ENCODE measurements around the gene NOXO1. TPM values are rescaled to one million over a fixed set of nuclear protein-coding genes. Genes with fewer than 3 reads are reported as not detected.
"Not testable (repeated sequence)": the region's sequence is repeated elsewhere in the genome, so short reads cannot be mapped to it uniquely, and the experiment has no call there.

NOXO1 gene
- polyA plus RNA-seq, 1 donor (not counting 4 experiments of a cell fraction or from before 2014, with no cell fraction given) = 0.38 TPM

DNA sequence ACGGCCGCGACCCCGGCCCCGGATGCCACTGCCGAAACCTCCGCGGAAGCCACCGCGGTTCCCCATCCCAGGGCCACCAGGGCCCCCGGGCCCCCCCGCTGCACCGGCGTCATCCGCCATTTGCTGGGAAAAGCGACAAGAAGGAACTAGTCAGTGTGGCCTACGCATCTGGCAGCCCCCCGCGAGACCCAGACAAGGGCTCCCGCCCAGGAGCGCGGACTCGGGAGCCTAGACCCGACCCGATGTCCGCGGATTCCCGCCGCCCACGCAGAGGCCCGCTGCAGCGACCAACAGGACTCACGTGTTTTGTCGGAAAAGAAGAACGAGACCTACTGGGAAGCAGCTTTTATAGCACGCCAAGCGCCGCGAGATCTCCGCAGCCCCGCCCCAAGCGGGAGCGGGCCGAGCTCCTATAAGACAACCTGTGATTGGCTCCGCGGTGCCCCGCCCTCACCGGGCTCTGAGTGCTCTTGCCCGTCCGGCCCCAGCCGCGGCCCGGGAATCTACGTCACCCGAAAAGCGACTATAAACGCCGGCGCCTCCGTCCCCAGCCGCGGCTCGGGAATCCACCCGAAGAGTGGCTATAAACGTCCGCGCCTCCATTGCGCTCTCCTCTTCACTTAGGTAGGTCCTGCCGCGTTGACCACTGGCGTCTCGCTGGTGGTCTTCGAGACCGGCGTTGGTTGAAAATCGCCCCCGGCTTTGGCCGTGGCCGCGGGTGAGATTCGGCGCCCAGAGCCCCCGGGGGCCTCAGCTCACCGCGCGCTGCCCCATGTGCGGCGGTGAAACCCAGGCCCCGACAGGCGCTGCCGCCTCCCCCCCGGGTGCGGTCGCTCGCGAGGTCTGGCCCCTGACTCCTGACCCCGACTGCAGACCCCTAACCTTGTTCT is 16.5 kb downstream of the NOXO1 start, which contains the start of gene RPS2:
TSS of gene RPS2 (minus strand) at position 321 of the 890 bp plus-strand sequence. CDS start at position 120, 201 bp downstream.
- Histone ChIP-seq H3K9ac (ENCODE audit: control insufficient read depth, extremely low read depth, insufficient read depth, low read length) (peak within 1 kb of the TSS; percentile 85), H2AFZ (ENCODE audit: control insufficient read depth, low read length) (peak within 1 kb of the TSS; percentile 36), H4K20me1 (ENCODE audit: control insufficient read depth, extremely low read depth, insufficient read depth, low read length) (peaks cover 28% of the 10 kb centered on the region), H3K27me3 (ENCODE audit: control insufficient read depth, extremely low read depth, insufficient read depth, low read length) (no peaks in the 10 kb centered on the region), H3K4me3 (ENCODE audit: control insufficient read depth in 2 of 3, extremely low read depth in 1 of 3, insufficient read depth in 2 of 3, low read depth in 1 of 3, low read length in 3 of 3) (peak within 1 kb of the TSS; percentile 69 to 85 (median 79)), H3K4me1 (ENCODE audit: control insufficient read depth, extremely low read depth, insufficient read depth, low read length) (peaks cover 34% of the 10 kb centered on the region), H3K27ac (ENCODE audit: control insufficient read depth, insufficient read depth, low read length) (peak within 1 kb of the TSS; percentile 88), H3K79me2 (ENCODE audit: control insufficient read depth, insufficient read depth, low read length) (peaks cover 55% of the 10 kb centered on the region), H3K4me2 (ENCODE audit: control insufficient read depth, extremely low read depth, insufficient read depth, low read depth, low read length) (peak within 1 kb of the TSS; percentile 99), H3K9me3 (ENCODE audit: control insufficient read depth, low read depth, low read length) (no peaks in the 10 kb centered on the region), H3K9me1 (ENCODE audit: control insufficient read depth, extremely low read depth, insufficient read depth, low read length) (peaks cover 3% of the 10 kb centered on the region), H3K36me3 (ENCODE audit: control insufficient read depth in 2 of 2, extremely low read depth in 1 of 2, insufficient read depth in 2 of 2, low read length in 2 of 2) (peaks cover 17 to 31% of the 10 kb centered on the region in 2 experiments)
- no peak for TF ChIP-seq EZH2 (IDR thresholded peaks at IDR 0.05; ENCODE audit: low read length)
- TF ChIP-seq, protein P1, sequence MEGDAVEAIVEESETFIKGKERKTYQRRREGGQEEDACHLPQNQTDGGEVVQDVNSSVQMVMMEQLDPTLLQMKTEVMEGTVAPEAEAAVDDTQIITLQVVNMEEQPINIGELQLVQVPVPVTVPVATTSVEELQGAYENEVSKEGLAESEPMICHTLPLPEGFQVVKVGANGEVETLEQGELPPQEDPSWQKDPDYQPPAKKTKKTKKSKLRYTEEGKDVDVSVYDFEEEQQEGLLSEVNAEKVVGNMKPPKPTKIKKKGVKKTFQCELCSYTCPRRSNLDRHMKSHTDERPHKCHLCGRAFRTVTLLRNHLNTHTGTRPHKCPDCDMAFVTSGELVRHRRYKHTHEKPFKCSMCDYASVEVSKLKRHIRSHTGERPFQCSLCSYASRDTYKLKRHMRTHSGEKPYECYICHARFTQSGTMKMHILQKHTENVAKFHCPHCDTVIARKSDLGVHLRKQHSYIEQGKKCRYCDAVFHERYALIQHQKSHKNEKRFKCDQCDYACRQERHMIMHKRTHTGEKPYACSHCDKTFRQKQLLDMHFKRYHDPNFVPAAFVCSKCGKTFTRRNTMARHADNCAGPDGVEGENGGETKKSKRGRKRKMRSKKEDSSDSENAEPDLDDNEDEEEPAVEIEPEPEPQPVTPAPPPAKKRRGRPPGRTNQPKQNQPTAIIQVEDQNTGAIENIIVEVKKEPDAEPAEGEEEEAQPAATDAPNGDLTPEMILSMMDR (optimal IDR thresholded peaks at IDR 0.05 in 1 of 3, IDR thresholded peaks at IDR 0.05 in 1 of 3, conservative IDR thresholded peaks at IDR 0.05 in 1 of 3; ENCODE audit: extremely low read depth in 1 of 3, insufficient read depth in 2 of 3, low read length in 3 of 3) = no peak
- peak; percentile 98 for DNase-seq (ENCODE audit: low read depth, low spot score)
- dilution Hi-C loops (cut with MboI; ENCODE audit: extremely low pct_ligation_motif_present, low sequenced_read_pairs) = no loop called here
- no peak for FAIRE-seq

DNA sequence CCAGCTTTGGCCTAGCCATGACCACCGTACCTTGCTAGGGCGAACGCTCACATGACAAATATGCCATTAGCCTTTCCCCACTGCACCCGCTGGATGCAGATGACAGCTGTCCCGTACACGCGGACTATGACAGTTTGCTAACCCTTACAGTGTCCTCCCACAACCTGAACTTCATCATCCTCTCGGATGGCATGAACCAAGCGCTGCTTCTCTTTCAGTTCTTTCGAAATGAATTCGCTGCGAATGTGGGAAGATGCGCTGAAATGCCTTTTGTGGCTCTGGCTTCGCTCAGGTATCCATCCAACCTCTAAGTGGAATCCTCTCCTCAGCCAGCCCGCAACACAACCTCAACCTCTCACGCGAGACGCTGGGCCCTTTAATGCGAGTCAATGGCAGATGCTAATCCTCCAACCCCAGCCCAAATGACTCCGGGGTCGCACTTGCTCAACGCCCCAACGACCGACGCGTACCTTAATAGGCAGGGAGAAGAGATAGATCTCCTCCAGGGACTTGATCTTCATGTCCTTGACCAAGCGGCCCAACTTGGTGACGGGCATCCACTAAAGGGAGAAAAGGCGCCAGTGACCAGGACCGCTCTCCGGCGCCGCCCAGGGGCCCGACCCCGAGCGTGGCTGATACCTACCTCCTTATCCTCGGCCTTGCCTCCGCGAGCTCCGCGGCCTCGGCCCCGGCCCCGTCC is 17.3 kb downstream of the NOXO1 start:
- Histone ChIP-seq H3K4me2 (ENCODE audit: control insufficient read depth, extremely low read depth, insufficient read depth, low read depth, low read length) (peak overlapping the region; percentile 91), H3K27ac (ENCODE audit: control insufficient read depth, insufficient read depth, low read length) (peak overlapping the region; percentile 82), H3K79me2 (ENCODE audit: control insufficient read depth, insufficient read depth, low read length) (peaks cover 59% of the 10 kb centered on the region), H4K20me1 (ENCODE audit: control insufficient read depth, extremely low read depth, insufficient read depth, low read length) (peaks cover 28% of the 10 kb centered on the region), H3K9ac (ENCODE audit: control insufficient read depth, extremely low read depth, insufficient read depth, low read length) (peak overlapping the region; percentile 85), H3K36me3 (ENCODE audit: control insufficient read depth in 2 of 2, extremely low read depth in 1 of 2, insufficient read depth in 2 of 2, low read length in 2 of 2) (peaks cover 17 to 31% of the 10 kb centered on the region in 2 experiments), H3K4me3 (ENCODE audit: control insufficient read depth in 2 of 3, extremely low read depth in 1 of 3, insufficient read depth in 2 of 3, low read depth in 1 of 3, low read length in 3 of 3) (peak overlapping the region; percentile 59 to 85 (median 76)), H3K27me3 (ENCODE audit: control insufficient read depth, extremely low read depth, insufficient read depth, low read length) (no peaks in the 10 kb centered on the region), H3K9me1 (ENCODE audit: control insufficient read depth, extremely low read depth, insufficient read depth, low read length) (peaks cover 3% of the 10 kb centered on the region), H2AFZ (ENCODE audit: control insufficient read depth, low read length) (no peak overlapping the region), H3K4me1 (ENCODE audit: control insufficient read depth, extremely low read depth, insufficient read depth, low read length) (peaks cover 36% of the 10 kb centered on the region), H3K9me3 (ENCODE audit: control insufficient read depth, low read depth, low read length) (no peaks in the 10 kb centered on the region)
- TF ChIP-seq EZH2 (IDR thresholded peaks at IDR 0.05; ENCODE audit: low read length) = no peak
- TF ChIP-seq, protein P1 (optimal IDR thresholded peaks at IDR 0.05 in 1 of 3, IDR thresholded peaks at IDR 0.05 in 1 of 3, conservative IDR thresholded peaks at IDR 0.05 in 1 of 3; ENCODE audit: extremely low read depth in 1 of 3, insufficient read depth in 2 of 3, low read length in 3 of 3) = peak in 1 of 3 experiments; percentile 7
- no peak for DNase-seq (ENCODE audit: low read depth, low spot score)
- dilution Hi-C loops (cut with MboI; ENCODE audit: extremely low pct_ligation_motif_present, low sequenced_read_pairs) = no loop called here
- no peak for FAIRE-seq

DNA sequence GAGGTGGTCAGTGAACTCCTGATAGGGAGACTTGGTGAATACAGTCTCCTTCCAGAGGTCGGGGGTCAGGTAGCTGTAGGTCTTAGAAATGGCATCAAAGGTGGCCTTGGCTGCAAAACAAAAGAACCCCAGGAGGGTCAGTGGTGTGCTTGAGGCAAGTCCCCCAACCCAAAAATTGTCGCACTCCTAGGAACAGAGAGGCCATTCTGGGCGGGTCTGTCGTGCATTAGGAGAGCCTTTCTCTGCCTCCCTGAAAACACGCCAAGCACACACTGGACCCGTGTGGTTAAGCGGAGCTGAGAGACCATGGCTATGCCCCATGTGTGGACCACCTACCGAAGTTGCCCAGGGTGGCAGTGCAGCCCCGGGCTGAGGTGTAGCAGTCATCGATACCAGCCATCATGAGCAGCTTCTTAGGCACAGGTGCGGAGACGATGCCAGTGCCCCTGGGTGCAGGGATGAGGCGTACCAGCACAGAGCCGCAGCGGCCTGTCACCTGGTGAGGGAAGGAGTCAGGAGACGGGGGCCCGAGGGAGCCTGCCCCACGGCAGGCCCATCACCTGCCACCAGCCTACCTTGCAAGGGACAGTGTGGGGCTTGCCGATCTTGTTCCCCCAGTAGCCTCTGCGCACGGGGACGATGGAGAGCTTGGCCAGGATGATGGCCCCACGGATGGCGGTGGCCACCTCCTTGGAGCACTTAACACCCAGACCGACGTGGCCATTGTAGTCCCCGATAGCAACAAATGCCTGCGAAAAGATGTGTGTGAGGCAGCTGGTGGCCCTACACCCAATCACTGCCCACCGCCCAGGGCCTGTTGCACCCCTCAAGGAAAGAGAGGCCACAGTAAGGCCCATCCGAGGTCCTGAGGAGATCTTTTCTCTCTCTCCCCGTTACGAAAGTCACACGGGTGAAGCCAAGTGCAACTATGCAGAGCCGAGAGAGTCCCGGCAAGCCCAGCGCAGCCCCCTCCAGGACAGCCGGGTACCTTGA is 18.8 kb downstream of the NOXO1 start:
- peaks cover 39% of the 10 kb centered on the region for H3K4me1 ChIP-seq (ENCODE audit: control insufficient read depth, extremely low read depth, insufficient read depth, low read length)
- H3K9me3 ChIP-seq (ENCODE audit: control insufficient read depth, low read depth, low read length); dilution Hi-C loops (cut with MboI; ENCODE audit: extremely low pct_ligation_motif_present, low sequenced_read_pairs); H3K27ac ChIP-seq (ENCODE audit: control insufficient read depth, insufficient read depth, low read length); DNase-seq (ENCODE audit: low read depth, low spot score); FAIRE-seq; H3K9me1 ChIP-seq (ENCODE audit: control insufficient read depth, extremely low read depth, insufficient read depth, low read length); H2AFZ ChIP-seq (ENCODE audit: control insufficient read depth, low read length); H3K27me3 ChIP-seq (ENCODE audit: control insufficient read depth, extremely low read depth, insufficient read depth, low read length): not testable (repeated sequence)
- peak overlapping the region; percentile 91 for H3K4me2 ChIP-seq (ENCODE audit: control insufficient read depth, extremely low read depth, insufficient read depth, low read depth, low read length)
- H3K36me3 ChIP-seq (ENCODE audit: control insufficient read depth in 2 of 2, extremely low read depth in 1 of 2, insufficient read depth in 2 of 2, low read length in 2 of 2) = peaks cover 17 to 31% of the 10 kb centered on the region in 2 experiments
- peaks cover 28% of the 10 kb centered on the region for H4K20me1 ChIP-seq (ENCODE audit: control insufficient read depth, extremely low read depth, insufficient read depth, low read length)
- peaks cover 59% of the 10 kb centered on the region for H3K79me2 ChIP-seq (ENCODE audit: control insufficient read depth, insufficient read depth, low read length)
- H3K9ac ChIP-seq (ENCODE audit: control insufficient read depth, extremely low read depth, insufficient read depth, low read length) = peak overlapping the region; percentile 85
- H3K4me3 ChIP-seq (ENCODE audit: control insufficient read depth in 2 of 3, extremely low read depth in 1 of 3, insufficient read depth in 2 of 3, low read depth in 1 of 3, low read length in 3 of 3) = peak overlapping the region; percentile 59 to 85 (median 76)

All from keratinocyte (primary cell).